Inflammatory macrophage treated with lipopolysaccharide for 4 hours (primary cell): ENCODE measurements around the gene EPSTI1.
A peak's percentile ranks its signal among the peaks of the same experiment; 100 is the strongest.
"Not testable (repeated sequence)": the region's sequence is repeated elsewhere in the genome, so short reads cannot be mapped to it uniquely, and the experiment has no call there.

ENCODE experiments used
- DNase-seq: peaks from one replicate; pipeline ENCODE4 v3.0.0-alpha.2; 2020

Gene EPSTI1, protein sequence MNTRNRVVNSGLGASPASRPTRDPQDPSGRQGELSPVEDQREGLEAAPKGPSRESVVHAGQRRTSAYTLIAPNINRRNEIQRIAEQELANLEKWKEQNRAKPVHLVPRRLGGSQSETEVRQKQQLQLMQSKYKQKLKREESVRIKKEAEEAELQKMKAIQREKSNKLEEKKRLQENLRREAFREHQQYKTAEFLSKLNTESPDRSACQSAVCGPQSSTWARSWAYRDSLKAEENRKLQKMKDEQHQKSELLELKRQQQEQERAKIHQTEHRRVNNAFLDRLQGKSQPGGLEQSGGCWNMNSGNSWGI

GRCh38 chr13:42991898-42992763 is at the start of gene EPSTI1:
Gene EPSTI1, minus strand, starts transcription at chr13:42992241. Its CDS starts 76 bp downstream, at chr13:42992165.
- DNase-seq = peak; percentile 93

DNA sequence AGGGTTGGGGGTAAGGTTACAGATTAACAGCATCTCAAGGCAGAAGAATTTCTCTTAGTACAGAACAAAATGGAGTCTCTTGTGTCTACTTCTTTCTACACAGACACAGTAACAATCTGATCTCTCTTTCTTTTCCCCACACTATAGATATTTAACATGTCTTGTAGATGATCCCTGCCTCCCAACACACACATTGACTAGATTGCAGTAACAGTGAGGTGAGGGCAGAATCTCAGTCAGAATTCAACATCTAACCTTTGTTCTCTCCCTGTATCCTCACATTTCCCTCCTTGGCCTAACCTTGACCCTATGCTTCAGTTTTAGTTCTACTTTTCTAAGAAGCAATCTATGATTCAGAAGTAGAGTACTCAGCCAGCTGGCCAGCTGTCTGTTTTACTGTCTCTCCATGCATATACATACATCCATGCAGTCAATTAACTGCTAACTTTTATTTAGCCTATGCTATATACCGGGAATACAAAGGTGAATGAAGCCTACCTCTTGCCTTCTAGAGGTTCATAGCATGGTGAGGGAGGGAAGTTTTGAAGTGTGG is 49.4 kb upstream of the EPSTI1 start:
- DNase-seq = no peak

- DNase-seq = not testable (repeated sequence)
Observed at GRCh38 chr13:43040581-43041368, 48.7 kb upstream of the EPSTI1 start.

DNA sequence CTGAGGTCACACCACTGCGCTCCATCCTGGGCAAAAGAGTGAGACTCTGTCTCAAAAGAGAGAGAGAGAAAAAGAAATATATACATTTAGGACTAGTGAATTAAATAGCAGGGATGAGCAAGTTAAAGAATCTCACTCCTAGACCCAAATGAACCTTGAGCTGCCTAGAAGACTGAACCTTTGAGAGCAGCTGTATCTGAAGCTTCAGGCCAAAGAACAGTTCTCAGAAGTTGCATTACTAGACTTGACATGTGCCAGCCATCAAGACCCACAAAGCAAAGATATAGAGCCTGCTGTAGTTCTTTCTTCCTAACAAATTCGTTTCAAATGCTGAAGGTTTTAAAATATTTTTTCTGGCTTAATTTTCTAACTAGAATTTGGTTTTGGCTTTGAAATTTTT is 47.9 kb upstream of the EPSTI1 start:
- DNase-seq = no peak

- no peak for DNase-seq
Observed at GRCh38 chr13:43036351-43037250, 44.6 kb upstream of the EPSTI1 start.

GRCh38 chr13:43033038-43033437 is 41.0 kb upstream of the EPSTI1 start:
- DNase-seq = no peak

DNA sequence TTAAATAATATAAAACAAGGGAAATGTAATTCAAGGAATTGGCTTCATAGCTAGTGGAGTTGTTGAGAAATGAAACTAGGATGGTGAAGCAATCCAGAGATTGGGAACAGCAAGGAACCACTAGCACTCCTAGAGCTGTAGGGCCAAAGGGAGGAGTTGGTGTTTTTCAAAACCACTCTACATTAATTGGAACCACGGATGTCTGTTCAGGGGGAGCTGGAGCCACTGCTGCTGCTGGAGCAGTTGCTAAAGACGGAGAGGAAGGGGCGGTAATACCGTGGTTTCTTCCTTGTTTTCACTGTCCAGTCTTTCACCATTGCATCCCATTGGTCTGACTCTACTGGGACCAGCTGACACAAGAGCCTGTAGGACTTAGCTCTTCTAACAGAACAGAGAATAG is 39.8 kb upstream of the EPSTI1 start:
- DNase-seq = peak; percentile 22

GRCh38 chr13:43030548-43030947 is 38.5 kb upstream of the EPSTI1 start:
- no peak for DNase-seq

DNA sequence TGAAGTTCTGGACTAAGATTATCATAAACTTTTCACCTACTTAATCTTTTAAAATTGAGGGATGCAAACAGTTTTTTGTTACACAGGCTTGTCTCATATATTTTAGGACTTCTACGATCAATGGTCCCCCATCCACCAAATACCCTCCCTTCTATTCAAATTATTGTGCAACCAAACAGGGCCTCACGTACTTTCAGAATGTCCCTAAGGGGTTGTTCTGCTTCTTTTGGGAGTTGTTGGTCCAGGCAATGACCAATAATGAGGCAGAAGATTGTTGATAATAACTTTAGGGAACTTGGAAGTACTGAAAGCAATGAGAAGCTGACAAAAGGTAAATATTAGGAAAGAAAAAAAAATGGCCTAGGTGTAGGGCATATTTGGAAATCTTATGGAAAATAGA is 34.2 kb upstream of the EPSTI1 start:
- no peak for DNase-seq

DNA sequence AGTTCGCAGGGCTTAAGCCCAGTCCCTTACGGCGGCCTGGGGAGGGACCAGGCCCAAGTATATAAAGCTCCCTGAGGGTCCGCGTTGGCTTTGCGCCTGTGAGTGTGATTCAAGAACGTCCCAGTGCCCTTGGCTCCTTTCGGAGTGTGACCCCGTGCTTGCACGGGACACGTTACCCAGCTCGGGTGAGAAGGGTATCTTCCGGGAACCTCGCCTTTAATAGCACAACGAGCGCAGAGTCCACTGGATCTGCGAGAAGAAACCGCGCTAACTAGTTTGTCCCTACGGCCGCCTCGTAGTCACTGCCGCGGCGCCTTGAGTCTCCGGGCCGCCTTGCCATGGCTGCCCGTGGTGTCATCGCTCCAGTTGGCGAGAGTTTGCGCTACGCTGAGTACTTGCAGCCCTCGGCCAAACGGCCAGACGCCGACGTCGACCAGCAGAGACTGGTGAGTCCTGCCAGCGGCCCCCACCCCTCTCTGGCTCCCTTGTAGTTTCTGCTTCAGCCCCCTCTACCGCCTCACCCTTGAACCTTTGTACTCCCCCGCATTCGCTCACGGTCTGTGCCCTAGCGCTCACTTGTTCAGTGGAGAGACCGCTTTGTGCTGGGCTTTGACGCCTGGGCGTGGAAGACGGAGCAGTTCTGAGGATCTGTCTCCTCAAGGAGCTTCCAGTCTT is 31.4 kb upstream of the EPSTI1 start, which contains the start of gene DNAJC15:
TSS of gene DNAJC15 (plus strand) at position 298 of the 675 bp plus-strand sequence. CDS start at position 339, 41 bp downstream.
- peak; percentile 83 for DNase-seq

GRCh38 chr13:43022934-43023288 is 30.9 kb upstream of the EPSTI1 start:
- DNase-seq = no peak

- no peak for DNase-seq
Observed at GRCh38 chr13:43021926-43022670, 30.1 kb upstream of the EPSTI1 start.

DNA sequence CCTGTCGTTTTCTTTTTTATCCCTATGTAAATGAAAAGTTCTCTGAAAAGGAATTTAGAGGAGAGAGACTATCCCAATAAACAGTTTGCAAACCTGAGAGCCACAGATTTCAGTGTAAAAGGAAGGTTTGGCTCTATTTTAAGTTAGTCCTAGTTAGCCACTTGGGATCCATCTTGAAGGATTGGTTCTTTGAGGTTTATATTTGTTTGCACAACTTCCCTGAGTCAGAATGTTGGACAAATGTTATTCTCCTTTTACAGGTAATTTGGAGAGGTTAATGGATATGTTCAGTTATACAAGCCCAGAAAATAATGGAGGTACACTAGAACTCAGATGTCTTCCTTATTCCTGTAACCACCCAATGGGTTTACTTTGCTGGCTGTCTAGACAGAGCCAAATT is 28.8 kb upstream of the EPSTI1 start:
- DNase-seq = no peak

- no peak for DNase-seq
Observed at GRCh38 chr13:43019811-43020210, 27.8 kb upstream of the EPSTI1 start.

DNA sequence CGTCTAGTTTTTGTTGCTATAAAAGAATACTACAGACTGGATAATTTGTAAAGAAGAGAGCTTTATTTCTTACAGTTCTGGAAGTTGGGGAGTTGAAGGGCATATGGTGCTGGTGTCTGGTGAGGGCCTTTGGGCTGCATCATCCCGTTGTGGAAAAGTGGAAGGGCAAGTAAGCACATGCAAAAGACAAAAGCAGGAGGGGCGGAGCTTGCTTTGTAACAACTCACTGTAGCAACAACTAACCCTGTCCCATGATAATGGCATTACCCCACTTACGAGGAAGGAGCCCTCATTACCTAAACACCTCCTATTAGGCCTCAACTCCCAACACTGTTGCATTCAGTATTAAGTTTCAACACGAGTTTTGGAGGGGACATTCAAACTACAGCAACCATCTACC is 24.2 kb upstream of the EPSTI1 start:
- DNase-seq = no peak

- no peak for DNase-seq
Observed at GRCh38 chr13:43014162-43014561, 22.1 kb upstream of the EPSTI1 start.

GRCh38 chr13:43009506-43009905 is 17.5 kb upstream of the EPSTI1 start:
- DNase-seq = no peak

DNA sequence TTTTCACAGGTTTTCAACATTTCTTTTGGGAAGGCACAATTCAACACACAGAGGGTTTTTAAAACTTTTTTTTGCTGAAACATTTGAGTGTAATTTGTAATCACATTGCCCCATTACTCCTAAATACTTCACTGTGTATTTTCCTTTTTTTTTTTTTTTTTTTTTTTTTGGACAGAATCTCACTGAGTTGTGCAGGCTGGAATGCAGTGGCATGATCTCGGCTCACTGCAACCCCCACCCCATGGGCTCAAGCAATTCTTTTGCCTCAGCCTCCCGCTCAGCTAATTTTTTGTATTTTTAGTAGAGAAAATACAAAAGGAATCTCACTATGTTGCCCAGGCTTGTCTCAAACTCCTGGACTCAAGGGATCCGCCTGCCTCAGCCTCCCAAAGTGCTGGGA is 16.6 kb upstream of the EPSTI1 start:
- DNase-seq = no peak

DNA sequence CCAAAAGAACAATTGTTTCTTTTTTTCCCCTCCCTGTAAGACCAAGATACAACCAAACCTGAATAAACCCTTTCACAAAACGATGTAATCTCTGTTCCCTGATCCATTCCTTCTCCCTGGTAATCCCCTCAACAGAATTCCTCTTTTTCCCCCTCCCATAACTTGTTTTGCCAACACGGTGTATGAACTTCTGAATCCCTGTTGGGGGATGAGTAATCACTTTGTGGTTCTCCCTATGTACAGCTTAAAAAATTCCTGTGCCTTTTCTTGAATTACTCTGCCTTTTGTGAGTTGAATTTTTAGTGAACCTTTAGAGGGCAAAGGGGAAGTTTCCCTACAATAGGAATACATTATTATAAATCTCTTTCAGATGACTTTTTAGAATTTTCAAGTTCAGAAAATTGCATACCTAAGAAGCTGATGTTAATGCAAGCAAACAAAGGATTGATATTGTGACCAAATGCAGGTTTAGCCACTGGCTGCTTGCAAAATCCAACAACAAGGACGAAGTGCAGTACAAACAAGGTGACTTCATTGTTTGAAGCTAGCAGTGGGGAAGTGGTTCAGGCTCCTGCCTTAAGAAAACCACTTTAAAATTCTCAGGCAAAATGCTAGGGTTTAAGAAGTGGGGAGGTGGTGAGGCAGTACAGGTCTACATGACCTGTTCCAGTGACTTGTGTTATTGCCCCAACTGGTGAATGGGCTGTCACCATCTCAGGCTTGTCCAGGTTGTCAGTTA is 15.0 kb upstream of the EPSTI1 start:
- no peak for DNase-seq
